NT2/D1 (cell line): ENCODE measurements around the gene SPTSSB.

Experiments used
- DNase-seq: peaks from one replicate; pipeline ENCODE4 v3.0.0-alpha.2; 2011; ENCODE audit warnings: low read depth, low spot score
- H3K27me3 ChIP-seq: 2 replicates; pipeline ENCODE4 v1.6.0; 2011; ENCODE audit warnings: mild to moderate bottlenecking; ENCODE audit not compliant: insufficient read length, insufficient read depth
- H3K36me3 ChIP-seq: 2 replicates; pipeline ENCODE4 v1.6.1; 2011; ENCODE audit warnings: mild to moderate bottlenecking, low read length, mixed read lengths; ENCODE audit not compliant: insufficient read depth, insufficient read length
- H3K4me1 ChIP-seq: 2 replicates; pipeline ENCODE4 v1.5.1; 2011; ENCODE audit not compliant: insufficient read depth, insufficient read length
- H3K4me3 ChIP-seq: 2 replicates; pipeline ENCODE4 v1.5.1; 2011; ENCODE audit warnings: low read depth; ENCODE audit not compliant: insufficient read length
- H3K9ac ChIP-seq: 2 replicates; pipeline ENCODE4 v1.6.0; 2011; ENCODE audit warnings: low read depth; ENCODE audit not compliant: insufficient read length
- H3K9me3 ChIP-seq: 2 replicates; pipeline ENCODE4 v1.5.1; 2011; ENCODE audit warnings: mild to moderate bottlenecking, low read length; ENCODE audit not compliant: insufficient read depth
- SUZ12 ChIP-seq: IDR thresholded peaks from 2 replicates; pipeline ENCODE4 v1.6.1; 2011; ENCODE audit not compliant: insufficient read length, insufficient read depth; ENCODE audit errors: extremely low read depth
- YY1 ChIP-seq: IDR thresholded peaks from 2 replicates; pipeline ENCODE4 v1.6.1; 2011; ENCODE audit not compliant: insufficient read length, insufficient read depth
- ZNF274 ChIP-seq: IDR thresholded peaks from 2 replicates; pipeline ENCODE4 v1.6.1; 2011; ENCODE audit warnings: mild to moderate bottlenecking, low read depth, low read length

The SPTSSB gene

GRCh38 chr3:161413127-161413854 lies 42.0 kb upstream of the SPTSSB start:
- DNase-seq, result no peak
- no peaks in the 10 kb centered on the region for H3K36me3 ChIP-seq
- H3K4me1 ChIP-seq, result peaks cover 2% of the 10 kb centered on the region
- H3K9me3 ChIP-seq, result peaks cover 7% of the 10 kb centered on the region
- H3K4me3 ChIP-seq, result no peak overlapping the region
- no peak overlapping the region for H3K9ac ChIP-seq
- TF ChIP-seq YY1, result no peak
- no peak for TF ChIP-seq SUZ12
- TF ChIP-seq ZNF274, result no peak
- no peaks in the 10 kb centered on the region for H3K27me3 ChIP-seq

DNA sequence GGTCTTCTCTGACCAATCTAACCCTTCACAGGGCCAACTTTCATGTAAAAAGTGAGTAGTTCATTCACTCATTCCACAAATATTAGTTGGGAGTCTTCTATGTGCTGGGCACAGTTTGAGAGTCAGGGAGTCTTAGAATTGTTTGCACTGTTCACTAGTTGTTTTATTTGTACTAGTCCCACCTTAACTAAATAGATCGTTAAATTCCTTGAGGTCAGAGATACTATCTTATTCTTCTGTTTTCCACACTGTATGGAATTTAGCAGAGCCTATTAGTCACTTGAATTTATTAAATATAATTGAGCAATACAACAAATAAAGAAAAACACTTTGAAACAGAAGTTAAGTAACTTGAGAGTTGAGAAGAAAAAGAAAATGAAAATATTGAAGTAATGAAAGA lies 40.8 kb upstream of the SPTSSB start:
- H3K9ac ChIP-seq, result no peak overlapping the region
- H3K4me3 ChIP-seq, result no peak overlapping the region
- peaks cover 2% of the 10 kb centered on the region for H3K4me1 ChIP-seq
- no peak for DNase-seq
- H3K9me3 ChIP-seq, result no peaks in the 10 kb centered on the region
- no peaks in the 10 kb centered on the region for H3K27me3 ChIP-seq
- no peaks in the 10 kb centered on the region for H3K36me3 ChIP-seq
- TF ChIP-seq SUZ12 (no peak), ZNF274 (no peak), YY1 (no peak)

DNA sequence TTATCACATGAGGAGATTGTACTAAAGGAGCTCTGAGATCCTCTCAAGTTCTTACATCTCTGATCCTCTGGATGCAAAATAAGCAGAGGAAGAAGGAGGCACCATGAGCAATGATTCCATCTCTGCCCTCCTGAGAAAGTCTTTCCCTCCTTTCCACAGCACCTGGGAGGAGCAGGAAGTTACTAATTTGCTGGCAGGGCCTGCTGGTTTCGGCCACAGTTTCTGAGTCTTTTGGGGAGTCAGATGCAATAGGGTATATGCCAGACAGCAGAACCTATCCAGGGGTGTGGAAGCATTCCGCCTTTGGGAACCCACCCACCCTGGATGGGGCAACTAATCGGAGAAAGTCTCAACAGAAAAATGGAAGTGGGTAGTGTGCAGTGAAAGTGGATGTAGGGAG lies 38.5 kb upstream of the SPTSSB start:
- TF ChIP-seq SUZ12 (no peak), ZNF274 (no peak), YY1 (no peak)
- DNase-seq, result no peak
- Histone ChIP-seq H3K9ac (no peak overlapping the region), H3K36me3 (no peaks in the 10 kb centered on the region), H3K4me1 (no peaks in the 10 kb centered on the region), H3K9me3 (no peaks in the 10 kb centered on the region), H3K27me3 (no peaks in the 10 kb centered on the region), H3K4me3 (no peak overlapping the region)

GRCh38 chr3:161409069-161409468 lies 37.8 kb upstream of the SPTSSB start:
- Histone ChIP-seq H3K27me3 (no peaks in the 10 kb centered on the region), H3K36me3 (no peaks in the 10 kb centered on the region), H3K4me1 (no peaks in the 10 kb centered on the region), H3K9ac (no peak overlapping the region), H3K4me3 (no peak overlapping the region), H3K9me3 (no peaks in the 10 kb centered on the region)
- no peak for TF ChIP-seq ZNF274
- TF ChIP-seq SUZ12, result no peak
- no peak for TF ChIP-seq YY1
- DNase-seq, result no peak

DNA sequence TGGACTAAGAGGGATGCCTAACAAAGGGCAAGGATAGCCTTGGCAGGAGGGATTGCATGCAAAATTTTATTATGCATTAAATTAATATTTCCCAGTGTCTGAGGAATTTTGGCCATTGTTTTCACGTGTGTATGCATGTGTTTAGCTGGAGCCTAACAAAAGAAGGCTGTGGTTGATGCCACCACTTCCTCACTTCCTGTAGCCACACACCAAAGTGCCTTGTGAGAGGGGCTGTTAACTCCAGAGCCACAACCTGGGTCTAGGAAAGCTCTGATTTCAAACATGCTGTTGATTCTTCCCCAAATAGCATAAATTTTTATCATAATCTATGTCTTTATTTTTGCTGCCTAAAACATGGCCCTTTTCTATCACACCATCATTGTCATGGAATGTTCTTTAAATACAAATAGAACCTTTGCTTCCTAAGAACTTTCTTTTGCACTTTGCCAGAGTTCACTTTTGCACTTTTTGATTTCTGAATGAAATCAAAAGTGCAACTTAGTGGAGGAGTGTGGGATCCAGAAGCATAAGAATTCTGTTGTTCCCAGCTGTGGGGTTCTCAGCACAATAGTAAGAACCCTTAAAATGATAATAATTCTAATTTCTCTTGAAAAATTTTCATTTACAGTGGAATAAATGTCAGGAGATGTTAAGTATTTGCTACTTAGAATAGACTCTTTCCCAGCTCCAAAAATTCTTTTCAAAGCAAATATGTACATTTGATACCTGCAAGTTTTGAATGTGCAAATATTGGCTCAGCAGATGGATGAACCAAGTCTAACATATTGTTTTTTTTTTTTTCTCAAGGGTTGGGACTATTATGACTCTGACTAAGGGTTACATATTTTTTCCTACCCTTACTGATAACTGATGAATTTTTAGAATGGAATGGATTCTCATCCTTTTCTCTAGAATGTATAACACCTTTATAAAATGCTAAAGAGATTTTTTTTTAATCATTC lies 35.6 kb upstream of the SPTSSB start:
- H3K27me3 ChIP-seq, result no peaks in the 10 kb centered on the region
- H3K9ac ChIP-seq, result no peak overlapping the region
- TF ChIP-seq ZNF274, result no peak
- no peak for TF ChIP-seq SUZ12
- TF ChIP-seq YY1, result no peak
- no peaks in the 10 kb centered on the region for H3K36me3 ChIP-seq
- H3K9me3 ChIP-seq, result no peaks in the 10 kb centered on the region
- no peak for DNase-seq
- no peaks in the 10 kb centered on the region for H3K4me1 ChIP-seq
- no peak overlapping the region for H3K4me3 ChIP-seq

- no peak for DNase-seq
- no peaks in the 10 kb centered on the region for H3K36me3 ChIP-seq
- no peaks in the 10 kb centered on the region for H3K27me3 ChIP-seq
- no peaks in the 10 kb centered on the region for H3K9me3 ChIP-seq
- H3K9ac ChIP-seq, result no peak overlapping the region
- no peaks in the 10 kb centered on the region for H3K4me1 ChIP-seq
- H3K4me3 ChIP-seq, result no peak overlapping the region
- no peak for TF ChIP-seq YY1
- no peak for TF ChIP-seq SUZ12
- TF ChIP-seq ZNF274, result no peak
Observed at GRCh38 chr3:161405836-161406235, 34.5 kb upstream of the SPTSSB start.

DNA sequence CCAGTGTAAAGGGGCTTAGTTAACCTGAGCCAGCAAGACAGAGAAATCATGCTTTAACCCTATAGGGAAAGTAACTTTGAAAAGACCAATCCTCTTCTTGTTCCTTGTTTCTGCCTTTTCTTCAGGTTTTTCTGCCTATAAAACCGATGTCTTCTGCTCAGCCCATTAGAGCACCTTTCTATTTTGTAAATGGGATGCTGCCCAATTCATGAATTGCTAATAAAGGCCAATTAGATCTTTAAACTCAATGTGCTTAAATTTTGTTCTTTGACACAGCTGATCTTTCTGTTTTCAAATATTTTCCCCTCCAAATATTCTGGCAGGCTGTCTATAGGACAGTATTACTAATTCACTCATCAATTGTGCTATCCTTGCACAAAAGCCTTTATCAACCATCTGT lies 33.8 kb upstream of the SPTSSB start:
- no peak for DNase-seq
- TF ChIP-seq ZNF274 (no peak), YY1 (no peak), SUZ12 (no peak)
- no peak overlapping the region for H3K4me3 ChIP-seq
- H3K4me1 ChIP-seq, result no peaks in the 10 kb centered on the region
- no peaks in the 10 kb centered on the region for H3K27me3 ChIP-seq
- H3K36me3 ChIP-seq, result no peaks in the 10 kb centered on the region
- H3K9me3 ChIP-seq, result no peaks in the 10 kb centered on the region
- H3K9ac ChIP-seq, result no peak overlapping the region
